ENCODE data around the gene NDUFV3. TPM values are rescaled to one million over a fixed set of nuclear protein-coding genes. Genes with fewer than 3 reads are reported as not detected.

NDUFV3 gene
- total RNA-seq, 4 donors from 2014 or later, result 53.6 to 79.1 (median 72.1) TPM

- ATAC-seq, result no peak
- no peaks in the 10 kb centered on the region for H3K9me3 ChIP-seq
- H3K27me3 ChIP-seq, result no peaks in the 10 kb centered on the region
- H3K4me1 ChIP-seq, result peaks cover 0 to 4% (median 0%) of the 10 kb centered on the region in 3 donors
- TF ChIP-seq EP300 (IDR thresholded peaks at IDR 0.05) (no peak), POLR2AphosphoS5 (IDR thresholded peaks at IDR 0.05) (no peak), CTCF (IDR thresholded peaks at IDR 0.05) (no peak), POLR2A (IDR thresholded peaks at IDR 0.05) (no peak)
- H3K27ac ChIP-seq, result no peak overlapping the region
- WGBS, 2 donors (ENCODE audit: low coverage in 1 of 2), result no CpG with 5 or more reads among the region's 17 CpGs
- no peak overlapping the region for H3K4me3 ChIP-seq
- peaks cover 0 to 82% of the 10 kb centered on the region in 2 donors for H3K36me3 ChIP-seq
Observed at GRCh38 chr21:42860345-42860744, 32.8 kb upstream of the NDUFV3 start.

- H3K4me1 ChIP-seq, result peaks cover 0 to 4% (median 0%) of the 10 kb centered on the region in 3 donors
- no peaks in the 10 kb centered on the region for H3K27me3 ChIP-seq
- no peak overlapping the region for H3K4me3 ChIP-seq
- H3K9me3 ChIP-seq, result no peaks in the 10 kb centered on the region
- no peak for TF ChIP-seq CTCF (IDR thresholded peaks at IDR 0.05)
- no peak for TF ChIP-seq EP300 (IDR thresholded peaks at IDR 0.05)
- no peak for TF ChIP-seq POLR2A (IDR thresholded peaks at IDR 0.05)
- no peak for TF ChIP-seq POLR2AphosphoS5 (IDR thresholded peaks at IDR 0.05)
- no peak for ATAC-seq
- 79% methylated on average over 8 of the region's 10 CpGs; no CpG with 5 or more reads in 1 of the 2 donors for WGBS, 2 donors (ENCODE audit: low coverage in 1 of 2)
- no peak overlapping the region for H3K27ac ChIP-seq
- H3K36me3 ChIP-seq, result peaks cover 0 to 81% of the 10 kb centered on the region in 2 donors
Observed at GRCh38 chr21:42861311-42861847, 31.7 kb upstream of the NDUFV3 start.

GRCh38 chr21:42861848-42862400, 31.2 kb upstream of the NDUFV3 start:
- no peak overlapping the region for H3K27ac ChIP-seq
- WGBS, 2 donors (ENCODE audit: low coverage in 1 of 2), result 69 to 100% methylated on average over 1 to 3 of the region's 29 CpGs
- no peaks in the 10 kb centered on the region for H3K27me3 ChIP-seq
- H3K4me3 ChIP-seq, result no peak overlapping the region
- peaks cover 0 to 81% of the 10 kb centered on the region in 2 donors for H3K36me3 ChIP-seq
- H3K4me1 ChIP-seq, result peaks cover 0 to 4% (median 0%) of the 10 kb centered on the region in 3 donors
- TF ChIP-seq EP300 (IDR thresholded peaks at IDR 0.05), result no peak
- peak in 1 of 4 experiments; percentile 19 for TF ChIP-seq CTCF (IDR thresholded peaks at IDR 0.05)
- no peaks in the 10 kb centered on the region for H3K9me3 ChIP-seq
- ATAC-seq, result no peak

GRCh38 chr21:42862774-42863503, 30.2 kb upstream of the NDUFV3 start:
- TF ChIP-seq EP300 (IDR thresholded peaks at IDR 0.05), result no peak
- TF ChIP-seq POLR2AphosphoS5 (IDR thresholded peaks at IDR 0.05), result no peak
- TF ChIP-seq CTCF (IDR thresholded peaks at IDR 0.05), result no peak
- TF ChIP-seq POLR2A (IDR thresholded peaks at IDR 0.05), result no peak
- Histone ChIP-seq H3K4me3 (no peak overlapping the region), H3K36me3 (peaks cover 0 to 81% of the 10 kb centered on the region in 2 donors), H3K27me3 (no peaks in the 10 kb centered on the region), H3K4me1 (peaks cover 0 to 4% (median 0%) of the 10 kb centered on the region in 3 donors), H3K27ac (no peak overlapping the region), H3K9me3 (no peaks in the 10 kb centered on the region)
- no peak for ATAC-seq
- WGBS, 2 donors (ENCODE audit: low coverage in 1 of 2), result 80 to 100% methylated on average over 3 to 12 of the region's 21 CpGs

Data from gastroesophageal sphincter (tissue), 4 donors.